Pons (tissue), 1 donor: ENCODE measurements around the gene PLVAP.
A peak's percentile ranks its signal among the peaks of the same experiment; 100 is the strongest.

Experiments
- DNase-seq: peaks from one replicate; pipeline ENCODE4 v3.0.0-alpha.2; 2016; ENCODE audit warnings: low spot score

Gene PLVAP

DNA sequence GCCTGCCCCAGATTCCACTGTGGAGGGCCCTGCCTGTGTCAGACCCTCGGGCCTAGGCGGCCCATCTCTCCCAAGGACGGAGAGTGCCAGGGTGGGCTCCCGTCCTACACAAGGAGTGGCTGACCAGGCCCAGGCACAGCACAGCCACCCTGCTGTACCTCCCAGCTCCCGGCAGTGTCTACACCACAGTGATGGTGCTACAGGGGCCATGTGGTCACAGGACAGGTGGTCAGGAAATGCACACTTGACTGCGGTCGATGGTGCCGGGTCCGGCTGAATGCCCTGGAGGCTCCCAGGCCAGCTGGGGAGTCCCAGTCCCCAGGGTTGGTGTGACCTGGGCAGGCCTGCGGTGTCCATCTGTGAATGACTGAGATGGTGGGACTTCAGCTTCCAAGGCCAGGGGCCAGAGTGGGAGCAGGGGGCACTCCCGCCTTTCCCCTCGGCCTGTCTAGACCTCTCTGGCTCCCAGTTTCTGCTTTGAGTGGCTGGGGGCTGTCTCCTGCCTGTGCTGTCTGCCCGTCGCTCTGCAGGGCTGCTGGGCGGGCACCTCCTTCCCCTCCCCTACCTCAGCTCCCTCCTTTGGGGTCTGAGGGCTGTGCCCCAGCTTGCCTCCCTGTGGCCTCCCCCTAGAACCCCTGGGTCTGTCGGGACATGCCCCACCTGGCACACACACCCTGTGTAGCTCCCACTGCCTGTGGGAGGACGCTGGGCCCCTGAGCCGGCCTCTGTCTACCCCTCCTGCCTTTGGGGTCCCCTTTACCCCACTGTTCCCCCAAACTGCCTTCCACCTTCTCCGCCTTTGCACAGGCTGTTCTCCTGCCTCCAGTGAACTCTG is 55.3 kb downstream of the PLVAP start:
- DNase-seq: no peak

DNA sequence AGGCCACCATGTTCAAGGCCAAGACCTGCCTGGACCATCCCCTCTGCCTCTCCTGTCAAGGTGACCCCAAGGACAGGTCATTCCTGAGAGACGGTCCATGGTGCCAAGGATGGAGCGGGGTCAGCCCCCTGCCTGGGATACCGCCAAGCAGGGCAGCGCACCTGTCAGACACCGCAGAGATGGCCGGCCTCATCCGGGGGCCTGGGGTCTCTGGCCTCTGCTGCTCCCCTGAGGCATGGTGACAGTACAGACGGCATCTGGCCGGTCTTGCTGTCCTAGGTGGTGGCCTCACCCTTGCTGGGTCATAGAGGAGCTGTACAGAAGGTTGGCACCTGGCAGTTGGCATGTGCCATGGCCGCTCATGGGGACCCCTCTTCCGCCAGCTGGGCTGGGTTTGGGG is 56.7 kb downstream of the PLVAP start:
- DNase-seq: no peak

DNA sequence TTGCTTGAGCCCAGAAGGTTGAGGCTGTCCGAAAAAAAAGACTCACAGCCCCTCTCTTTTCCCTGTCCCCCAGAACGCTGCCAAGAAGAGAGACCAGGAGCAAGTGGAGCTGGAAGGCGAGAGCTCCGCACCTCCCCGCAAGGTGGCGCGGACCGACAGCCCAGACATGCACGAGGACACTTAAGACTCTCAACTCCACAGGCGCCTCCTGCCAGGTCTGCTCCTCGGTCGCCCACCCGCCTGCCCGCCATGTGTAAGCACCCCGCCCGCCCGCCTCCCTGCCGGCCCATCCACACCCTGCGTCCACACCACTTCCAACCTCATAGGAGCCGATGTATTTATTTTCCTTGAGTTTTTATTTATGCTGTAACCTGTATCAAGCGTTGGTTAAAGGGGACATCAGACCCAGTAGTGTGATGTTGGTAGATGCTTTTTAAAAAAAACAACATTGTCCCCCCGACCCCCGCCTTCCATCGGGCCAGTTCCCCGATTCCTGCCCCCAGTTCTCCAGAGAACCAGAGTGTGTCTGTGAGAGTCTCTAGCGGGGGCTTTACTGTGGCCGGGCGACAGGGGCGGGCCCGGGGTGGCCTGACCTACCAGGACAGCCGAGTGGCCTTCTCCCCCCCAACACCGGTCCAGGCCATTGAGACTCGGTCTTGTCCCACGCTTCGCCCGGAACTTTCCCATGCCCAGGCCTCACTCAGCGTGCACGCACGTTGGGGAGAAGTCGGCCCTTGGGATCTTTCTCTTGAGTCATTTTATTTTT is 57.5 kb downstream of the PLVAP start:
- DNase-seq: no peak

DNA sequence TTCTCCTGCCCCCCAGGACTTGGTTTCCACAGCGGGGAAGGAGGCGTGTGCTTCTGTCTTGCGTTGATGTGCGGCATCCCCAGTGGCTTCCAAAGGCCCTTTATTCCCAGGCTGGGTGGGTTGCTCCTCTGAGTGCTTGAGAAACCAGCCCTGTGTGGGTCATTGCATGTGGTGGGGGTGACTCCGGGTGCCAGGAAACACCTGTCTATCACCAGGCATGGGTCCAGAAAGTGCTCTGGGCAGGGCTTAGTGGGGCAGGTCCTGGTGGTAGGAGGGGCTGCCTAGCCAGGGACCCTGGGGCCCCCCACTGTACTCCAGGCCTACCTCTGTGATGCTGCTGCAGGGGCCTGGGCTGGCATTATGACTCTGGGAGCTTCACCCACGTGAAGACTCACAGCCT is 58.2 kb downstream of the PLVAP start:
- no peak for DNase-seq

DNA sequence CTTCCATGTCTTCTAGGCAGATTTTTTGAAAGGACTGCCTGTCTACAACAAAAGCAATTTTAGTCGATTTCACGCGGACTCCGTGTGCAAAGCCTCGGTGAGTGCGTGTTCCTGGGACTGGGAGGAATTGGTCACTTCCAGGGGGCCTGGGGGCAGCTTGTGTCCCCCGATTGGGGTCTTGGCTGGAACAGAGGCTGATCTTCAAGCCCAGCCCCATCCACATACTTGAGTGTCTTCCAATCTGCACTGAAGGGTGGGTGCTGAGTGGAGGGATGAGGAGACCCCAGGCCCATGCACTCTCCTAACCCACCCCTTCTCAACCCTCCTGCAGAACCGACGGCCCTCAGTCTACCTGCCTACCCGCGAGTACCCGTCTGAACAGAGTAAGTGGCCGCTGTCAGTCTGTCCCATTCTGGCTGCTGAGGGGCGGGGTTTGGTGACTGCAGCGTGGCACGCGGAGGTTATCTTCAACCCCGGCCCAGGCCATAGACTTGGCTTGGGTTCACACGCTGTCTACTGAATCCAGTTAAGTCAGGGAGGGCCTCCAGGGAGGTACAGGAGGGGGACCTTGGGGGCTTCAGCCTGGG is 63.0 kb downstream of the PLVAP start:
- no peak for DNase-seq

DNA sequence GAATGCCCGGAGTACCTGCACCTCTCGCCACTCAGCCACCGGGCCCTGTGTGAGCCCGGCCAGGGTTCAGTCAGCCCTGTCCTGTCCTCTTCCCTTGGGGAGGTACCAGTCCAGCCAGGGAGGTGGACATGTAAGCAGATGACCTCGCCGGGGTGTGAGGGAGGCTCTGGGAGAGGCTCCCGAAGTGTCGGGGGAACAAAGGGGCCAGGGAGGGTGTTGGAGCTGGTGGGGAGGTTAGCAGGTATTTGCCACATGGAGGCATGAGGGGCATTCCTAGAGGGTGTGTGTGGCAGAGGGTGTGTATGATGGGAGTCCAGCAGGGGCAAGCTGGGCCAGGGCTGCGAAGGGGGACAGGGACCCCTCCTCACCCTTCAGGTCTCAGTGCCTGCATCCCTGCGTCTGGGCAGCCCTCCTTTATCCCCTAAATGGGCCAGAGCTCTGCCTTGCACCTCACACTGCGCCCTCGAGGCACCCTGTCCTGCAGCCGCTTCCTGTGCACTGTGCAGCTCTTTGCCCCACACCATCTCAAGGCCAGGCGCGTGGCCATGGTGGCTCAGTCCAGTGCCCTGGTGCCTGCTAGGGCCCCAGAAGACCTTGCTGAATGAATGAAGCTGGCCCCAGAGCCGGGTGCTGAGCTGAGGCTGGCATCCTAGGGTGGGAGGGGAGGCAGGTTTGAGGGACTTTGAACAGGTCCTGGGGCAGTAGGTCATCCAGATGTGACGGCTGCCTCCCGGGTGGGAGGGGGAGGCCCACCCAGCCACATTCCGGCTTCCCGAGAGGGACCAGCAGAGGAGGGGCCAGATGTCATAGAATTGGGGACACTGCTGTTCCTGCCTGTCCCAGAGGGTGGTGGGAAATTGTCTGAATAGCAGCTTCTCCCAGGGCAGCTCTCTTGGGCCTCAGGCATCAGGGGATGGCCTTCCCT is 64.7 kb downstream of the PLVAP start:
- no peak for DNase-seq

DNA sequence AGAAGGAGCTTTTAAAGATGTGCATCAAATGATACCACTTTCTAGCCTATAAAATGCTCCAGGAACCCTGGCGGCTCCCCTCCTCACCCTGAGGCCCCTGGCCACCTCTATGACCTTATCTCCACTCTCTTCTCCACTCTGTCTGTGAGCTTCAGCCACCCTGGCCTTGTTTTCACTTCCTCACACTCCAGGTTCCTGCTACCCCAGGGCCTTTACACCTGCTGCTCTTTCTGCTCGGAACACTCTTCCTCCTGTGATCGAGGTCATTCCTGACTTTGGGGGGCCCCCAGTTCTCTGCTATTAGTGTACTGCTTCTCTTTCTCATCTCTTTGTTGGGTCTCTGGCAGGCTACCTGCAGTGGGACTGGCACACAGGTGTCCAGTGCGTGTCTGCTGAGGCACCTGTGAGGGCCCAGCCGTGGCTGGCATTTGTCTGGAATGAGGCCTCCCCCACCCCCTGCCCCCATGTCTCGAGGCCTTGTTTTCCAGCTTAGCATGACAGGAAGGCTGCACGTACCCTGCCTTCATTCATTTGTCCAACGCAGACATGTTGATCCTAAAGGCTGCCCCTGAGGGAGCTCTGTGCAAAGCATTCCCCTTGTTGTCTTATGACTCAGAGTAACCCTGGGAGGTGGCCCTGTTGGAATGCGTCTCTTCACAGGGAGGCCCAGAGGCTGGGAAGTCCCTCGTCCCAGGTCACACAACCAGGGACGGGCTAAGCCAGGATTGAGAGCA is 65.5 kb downstream of the PLVAP start:
- no peak for DNase-seq

DNA sequence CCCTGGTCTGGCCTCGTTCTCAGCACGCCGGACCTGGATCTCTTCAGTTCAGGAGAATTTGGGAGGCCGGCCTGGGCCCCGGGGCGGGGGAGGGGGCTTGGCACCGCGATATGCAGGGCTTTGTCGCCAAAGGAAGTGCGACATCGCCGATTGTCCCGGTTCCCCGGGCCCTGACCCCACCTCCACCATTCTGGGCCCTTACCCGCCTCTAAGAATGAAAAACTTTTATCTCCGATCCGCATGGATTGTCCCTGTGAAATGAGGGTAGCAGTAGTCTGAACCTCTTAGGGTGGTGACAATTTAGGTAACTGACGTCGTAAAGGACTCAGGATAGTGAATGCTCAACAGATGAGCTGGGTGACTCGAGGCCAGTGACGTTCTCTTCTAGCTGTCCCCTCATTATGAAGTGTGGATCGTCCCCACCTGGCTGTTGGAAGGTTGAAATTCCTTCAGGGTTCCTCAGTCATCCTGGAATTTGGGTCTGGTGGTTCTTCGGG is 67.1 kb downstream of the PLVAP start:
- DNase-seq: no peak

DNA sequence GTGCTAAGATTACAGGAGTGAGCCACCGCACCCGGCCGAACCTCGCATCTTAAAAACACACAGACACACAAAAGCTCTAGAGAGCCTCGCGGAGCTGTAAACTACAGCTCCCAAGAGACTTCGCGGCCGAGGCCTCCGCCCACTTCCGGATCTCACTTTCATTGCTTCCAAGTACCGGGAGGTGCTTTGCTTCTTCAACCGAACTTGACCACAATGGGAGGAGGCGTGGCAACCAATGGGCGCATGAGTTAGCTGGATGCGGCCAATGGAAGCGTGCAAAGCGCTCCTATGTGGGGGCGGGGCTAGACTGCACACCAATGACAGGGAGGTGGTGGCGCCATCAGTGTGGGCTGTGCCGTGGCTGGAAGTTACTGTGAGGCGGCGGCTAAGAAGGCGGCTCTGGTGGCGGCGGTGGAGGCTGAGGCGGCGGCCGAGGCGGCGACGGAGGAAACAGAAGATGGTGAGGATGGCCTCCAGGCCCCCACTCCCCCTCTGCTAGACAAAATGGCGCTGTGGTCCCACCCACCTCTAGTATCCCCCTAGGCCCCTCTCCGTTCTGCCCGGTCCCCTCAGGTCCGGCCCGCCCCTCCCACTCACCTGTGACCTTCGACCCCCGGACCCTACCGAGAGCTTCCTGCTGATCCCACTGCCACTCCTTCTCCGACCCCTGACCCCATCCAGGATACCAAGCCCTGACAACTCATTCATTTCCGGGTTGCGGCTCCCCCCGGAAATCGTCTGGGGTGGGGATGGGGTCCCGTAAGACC is 67.8 kb downstream of the PLVAP start, which contains the start of gene DDA1:
Gene DDA1, plus strand, starts transcription at position 366 of the 767 bp plus-strand sequence. Its CDS starts 92 bp downstream, at position 458.
- DNase-seq: peak; percentile 100

DNA sequence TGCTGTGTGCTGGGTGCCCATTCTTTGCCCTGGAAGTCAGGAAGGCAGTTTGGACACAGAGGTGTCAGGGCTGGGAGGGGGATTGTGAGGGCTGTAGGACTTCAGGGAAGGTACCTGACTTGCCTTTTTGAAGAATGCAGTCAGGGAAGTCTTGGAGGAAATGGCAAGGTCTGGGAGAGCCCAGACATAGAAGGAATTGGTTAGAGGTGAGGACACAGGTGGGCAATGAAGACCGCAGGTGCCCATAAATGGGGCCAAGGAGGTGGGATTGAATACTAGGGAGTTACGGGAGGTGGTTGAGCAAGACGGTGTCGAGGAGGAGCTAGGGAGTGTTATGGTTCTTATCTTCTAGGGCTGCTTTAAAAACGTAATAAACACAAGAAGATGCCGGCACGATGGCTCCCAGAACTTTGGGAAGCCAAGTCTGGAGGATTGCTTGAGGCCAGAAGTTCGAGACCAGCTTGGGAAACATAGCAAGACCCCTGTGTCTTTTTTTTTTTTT is 69.2 kb downstream of the PLVAP start:
- DNase-seq: no peak

DNA sequence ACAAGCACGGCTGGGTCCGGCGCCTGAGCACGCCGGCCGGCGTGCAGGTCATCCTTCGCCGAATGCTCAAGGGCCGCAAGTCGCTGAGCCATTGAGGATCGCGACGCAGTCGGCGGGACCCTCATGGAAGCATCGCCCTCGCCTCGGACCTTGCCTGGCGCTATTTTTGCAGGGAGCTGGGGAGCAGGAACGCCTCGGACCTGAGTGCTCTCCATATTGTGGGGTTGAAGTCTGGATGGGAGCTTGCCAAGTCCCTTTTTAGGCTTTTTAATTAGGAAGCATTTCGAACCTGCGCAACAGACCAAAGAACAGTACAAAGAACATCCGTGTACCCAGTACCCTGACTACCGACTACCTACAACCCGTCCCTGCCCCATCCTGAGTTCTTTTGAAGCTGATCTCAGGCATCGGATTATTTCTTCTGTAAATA is 70.8 kb downstream of the PLVAP start:
- DNase-seq: peak; percentile 24

DNA sequence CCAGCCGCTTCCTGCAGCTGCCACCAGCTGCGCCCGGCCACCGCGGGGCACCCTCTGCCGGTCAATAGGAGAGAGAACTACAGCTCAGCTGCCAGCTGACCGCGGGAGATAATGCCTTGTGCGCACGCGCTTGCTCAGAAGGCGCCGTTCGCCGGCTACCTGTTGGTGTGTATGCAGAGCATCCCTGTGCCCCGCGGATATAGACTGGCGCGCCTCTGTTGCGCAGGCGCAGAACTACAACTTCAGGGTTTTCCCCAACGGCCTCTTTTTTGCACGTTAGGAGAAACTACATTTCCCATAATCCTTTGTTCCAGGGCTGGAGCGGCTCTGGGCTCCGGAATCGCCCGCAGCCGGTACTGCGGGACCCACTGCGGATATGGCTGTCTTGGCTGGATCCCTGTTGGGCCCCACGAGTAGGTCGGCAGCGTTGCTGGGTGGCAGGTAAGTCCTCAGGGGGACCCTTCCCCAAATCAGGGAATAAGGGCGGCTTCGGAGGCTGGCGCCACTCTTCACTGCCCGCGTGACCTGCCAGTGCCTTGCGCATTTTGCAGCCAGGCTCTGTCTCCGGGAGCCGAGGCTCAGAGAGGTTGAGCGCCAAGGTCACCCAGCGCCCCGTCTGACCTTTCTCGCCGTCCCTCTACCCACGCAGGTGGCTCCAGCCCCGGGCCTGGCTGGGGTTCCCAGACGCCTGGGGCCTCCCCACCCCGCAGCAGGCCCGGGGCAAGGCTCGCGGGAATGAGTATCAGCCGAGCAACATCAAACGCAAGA is 71.4 kb downstream of the PLVAP start, which contains the start of gene MRPL34:
Gene MRPL34, plus strand, starts transcription at position 356 of the 768 bp plus-strand sequence. Its CDS starts 21 bp downstream, at position 377.
- DNase-seq: peak; percentile 98

DNA sequence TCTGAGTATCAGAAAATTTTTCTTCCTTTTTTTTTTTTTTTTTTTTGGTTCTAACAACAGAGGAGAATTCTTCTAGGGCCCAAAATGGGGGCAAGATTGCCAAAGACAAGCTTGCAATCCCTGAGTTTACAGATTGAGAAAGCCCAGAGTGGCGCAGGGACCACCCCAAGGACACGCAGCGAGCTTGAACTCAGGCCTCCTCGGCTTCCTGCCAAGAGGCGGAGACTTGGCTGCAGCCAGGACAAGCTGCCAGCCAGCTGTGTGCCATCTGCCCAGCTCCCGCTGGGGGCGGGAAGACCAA is 72.0 kb downstream of the PLVAP start:
- DNase-seq: no peak

DNA sequence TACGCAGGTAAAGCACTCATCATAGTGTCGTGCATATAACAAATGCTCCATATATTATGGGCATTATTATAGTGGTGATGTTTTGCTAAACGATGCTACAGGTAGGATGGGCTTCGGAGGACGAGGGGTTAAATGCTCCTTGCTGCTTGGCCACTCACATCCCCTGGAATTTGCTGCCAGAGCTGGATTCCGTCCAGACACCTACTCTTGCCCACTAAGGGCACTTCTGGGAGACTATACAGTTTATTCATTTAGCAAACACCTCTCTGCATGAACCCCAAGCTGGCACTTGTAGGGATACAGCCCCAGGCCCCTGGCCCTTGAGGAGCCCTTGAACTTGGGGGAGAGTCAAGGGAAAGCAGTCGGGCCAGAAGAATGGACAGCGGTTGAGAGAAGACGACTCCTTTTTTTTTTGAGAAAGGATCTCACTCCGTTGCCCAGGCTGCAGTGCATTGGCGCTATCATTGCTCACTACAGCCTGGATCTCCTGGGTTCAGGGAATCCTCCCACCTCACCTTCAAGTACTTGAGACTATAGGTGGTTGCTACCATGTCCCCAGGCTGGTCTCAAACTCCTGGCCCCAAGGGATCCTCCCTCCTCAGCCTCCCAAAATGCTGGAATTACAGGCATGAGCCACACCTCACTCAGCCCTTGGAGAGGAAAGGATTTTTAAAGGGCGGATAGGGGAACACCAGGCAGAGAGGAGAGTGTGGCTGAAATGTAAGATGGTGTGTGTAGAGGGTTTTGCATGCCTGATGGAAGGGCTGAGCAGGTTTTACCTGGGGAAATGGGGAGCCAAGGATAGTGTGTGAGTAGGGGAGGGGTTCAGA is 72.5 kb downstream of the PLVAP start:
- DNase-seq: peak; percentile 31

DNA sequence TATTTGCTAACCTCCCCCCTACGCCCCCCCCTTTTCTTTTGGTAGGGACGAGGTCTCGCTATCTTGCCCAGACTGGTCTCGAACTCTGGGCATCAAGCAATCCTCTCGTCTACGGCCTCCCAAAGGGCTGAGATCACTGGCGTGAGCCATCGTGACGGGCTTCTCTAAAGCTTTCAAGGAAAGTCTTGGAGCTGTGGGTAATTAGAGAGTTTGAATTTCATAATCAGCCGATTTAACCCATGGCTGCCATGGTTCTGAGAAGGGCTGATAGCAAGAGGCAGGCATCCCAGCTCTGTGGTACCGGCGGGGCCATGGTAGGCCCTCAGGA is 73.2 kb downstream of the PLVAP start:
- DNase-seq: no peak

DNA sequence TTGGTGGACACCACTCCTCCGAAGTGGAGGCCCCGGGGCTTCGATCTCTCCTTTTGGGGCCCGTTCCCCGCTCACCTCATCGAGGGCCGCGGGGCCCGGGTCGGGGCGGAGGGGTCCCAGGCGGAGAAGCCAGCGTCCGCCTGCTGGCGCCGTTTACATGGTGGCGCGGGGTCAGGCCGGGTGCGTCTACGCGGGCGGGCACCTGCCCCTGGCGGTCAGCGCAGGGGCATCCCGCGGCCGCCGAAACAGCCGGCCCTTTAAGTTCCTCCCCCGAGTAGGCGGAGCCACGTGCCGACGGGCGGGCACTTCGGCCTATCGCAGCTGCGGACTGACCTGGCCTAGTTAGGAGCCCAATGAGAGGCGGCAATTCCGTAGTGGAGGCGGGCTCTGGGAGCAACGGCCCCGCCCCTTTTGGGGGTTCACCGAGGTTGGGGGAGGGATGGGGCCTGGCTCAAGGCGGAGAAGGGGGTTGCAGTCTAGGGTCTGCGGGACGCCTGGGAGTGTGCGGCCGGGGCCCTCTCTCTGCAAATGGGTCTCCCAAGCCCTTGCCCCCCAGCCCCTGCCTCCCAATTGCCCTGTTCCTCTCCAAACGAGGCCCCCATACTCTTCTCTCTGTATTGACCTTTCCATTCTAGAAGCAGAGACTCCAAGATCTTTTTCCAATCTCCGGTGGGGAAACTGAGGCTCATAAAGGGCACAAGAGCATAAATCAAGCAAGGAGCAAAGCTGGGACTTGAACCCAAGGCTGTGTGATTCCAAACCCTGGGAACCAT is 73.8 kb downstream of the PLVAP start, which contains the start of gene ABHD8:
Gene ABHD8, minus strand, starts transcription at position 259 of the 773 bp plus-strand sequence. CDS start 1,809 bp downstream, outside the sequence.
- peak; percentile 89 for DNase-seq
